Measurements from ENCODE around the gene MAP1LC3C.

GRCh38 chr1:242017580-242018233 lies 18.8 kb upstream of the MAP1LC3C start:
- TF ChIP-seq POLR2AphosphoS5 (IDR thresholded peaks at IDR 0.05; ENCODE audit: control insufficient read depth, insufficient read depth, low read depth, low read length), result no peak
- no peak for TF ChIP-seq DIDO1 (tag; IDR thresholded peaks at IDR 0.05; ENCODE audit: low read depth)
- TF ChIP-seq CTCF (IDR thresholded peaks at IDR 0.05 in 2 of 3, conservative IDR thresholded peaks at IDR 0.05 in 1 of 3; ENCODE audit: insufficient read depth in 2 of 3, low read depth in 1 of 3, low read length in 3 of 3), result peak; percentile 80 to 91 (median 89)
- no peak for TF ChIP-seq TFAP4 (CRISPR knock-in tag; IDR thresholded peaks at IDR 0.05; ENCODE audit: borderline replicate concordance)
- TF ChIP-seq PRDM10 (IDR thresholded peaks at IDR 0.05; ENCODE audit: partially characterized antibody), result no peak
- no peak for TF ChIP-seq PKNOX1 (IDR thresholded peaks at IDR 0.05)
- no peak for TF ChIP-seq SMARCC2 (IDR thresholded peaks at IDR 0.05; ENCODE audit: low read depth)
- peak; percentile 75 for TF ChIP-seq C11orf30 (IDR thresholded peaks at IDR 0.05; ENCODE audit: low read depth)
- TF ChIP-seq CREB1 (IDR thresholded peaks at IDR 0.05), result no peak
- no peak for TF ChIP-seq CREB1 (CRISPR knock-in tag; IDR thresholded peaks at IDR 0.05)
